Measurements from ENCODE around the gene CTNND2. TPM values are rescaled to one million over a fixed set of nuclear protein-coding genes. Genes with fewer than 3 reads are reported as not detected.

Gene CTNND2
- total RNA-seq, 1 experiment from 2014 or later: not detected

DNA sequence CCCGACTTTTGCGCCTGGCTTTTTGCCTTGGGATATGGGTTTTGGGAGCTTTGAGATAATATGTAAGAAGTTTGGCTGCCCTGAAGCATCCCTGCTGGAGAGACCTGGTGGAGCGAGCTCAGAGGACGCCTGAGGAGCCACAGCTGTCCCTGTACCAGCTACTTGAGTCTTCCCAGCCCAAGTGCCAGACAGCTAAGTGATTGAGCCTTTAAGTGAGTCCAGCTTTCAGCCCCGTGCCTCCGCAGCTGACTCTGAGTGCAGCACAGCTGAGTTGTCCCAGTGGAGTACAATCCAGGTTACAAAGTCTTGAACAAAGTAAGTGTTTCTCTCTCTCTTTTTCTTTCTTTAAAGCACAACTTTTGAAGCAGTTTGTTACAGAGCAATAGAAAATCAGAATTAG is 939.4 kb downstream of the CTNND2 start:
- Histone ChIP-seq H3K4me1 (ENCODE audit: insufficient read depth, low read length, poor library complexity, severe bottlenecking) (no peaks in the 10 kb centered on the region), H3K27ac (ENCODE audit: low read depth, low read length, poor library complexity, severe bottlenecking) (no peak overlapping the region), H3K27me3 (replicated peaks; ENCODE audit: insufficient read depth, low read depth, low read length, poor library complexity) (peaks cover 18% of the 10 kb centered on the region), H3K36me3 (ENCODE audit: insufficient read depth, low read length, poor library complexity, severe bottlenecking) (no peaks in the 10 kb centered on the region), H3K4me3 (ENCODE audit: low read depth, low read length, poor library complexity, severe bottlenecking) (no peak overlapping the region), H3K9me3 (ENCODE audit: low read depth, low read length, poor library complexity, severe bottlenecking) (no peaks in the 10 kb centered on the region)
- no TSS peak for BruUV-seq (replicated peaks)
- CTCF ChIA-PET: no interaction called here
- no peak for TF ChIP-seq EZH2 (IDR thresholded peaks at IDR 0.05; ENCODE audit: borderline replicate concordance, low read depth, low read length, poor library complexity, severe bottlenecking)
- TF ChIP-seq, protein P1, sequence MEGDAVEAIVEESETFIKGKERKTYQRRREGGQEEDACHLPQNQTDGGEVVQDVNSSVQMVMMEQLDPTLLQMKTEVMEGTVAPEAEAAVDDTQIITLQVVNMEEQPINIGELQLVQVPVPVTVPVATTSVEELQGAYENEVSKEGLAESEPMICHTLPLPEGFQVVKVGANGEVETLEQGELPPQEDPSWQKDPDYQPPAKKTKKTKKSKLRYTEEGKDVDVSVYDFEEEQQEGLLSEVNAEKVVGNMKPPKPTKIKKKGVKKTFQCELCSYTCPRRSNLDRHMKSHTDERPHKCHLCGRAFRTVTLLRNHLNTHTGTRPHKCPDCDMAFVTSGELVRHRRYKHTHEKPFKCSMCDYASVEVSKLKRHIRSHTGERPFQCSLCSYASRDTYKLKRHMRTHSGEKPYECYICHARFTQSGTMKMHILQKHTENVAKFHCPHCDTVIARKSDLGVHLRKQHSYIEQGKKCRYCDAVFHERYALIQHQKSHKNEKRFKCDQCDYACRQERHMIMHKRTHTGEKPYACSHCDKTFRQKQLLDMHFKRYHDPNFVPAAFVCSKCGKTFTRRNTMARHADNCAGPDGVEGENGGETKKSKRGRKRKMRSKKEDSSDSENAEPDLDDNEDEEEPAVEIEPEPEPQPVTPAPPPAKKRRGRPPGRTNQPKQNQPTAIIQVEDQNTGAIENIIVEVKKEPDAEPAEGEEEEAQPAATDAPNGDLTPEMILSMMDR (conservative IDR thresholded peaks at IDR 0.05; ENCODE audit: low read depth, low read length): no peak
- intact Hi-C loops (cut with micrococcal nuclease; ENCODE audit: unreplicated experiment): no loop called here
- POLR2A ChIA-PET (ENCODE audit: low non-redundant PET): no interaction called here
- no peak for DNase-seq (ENCODE audit: low spot score)

DNA sequence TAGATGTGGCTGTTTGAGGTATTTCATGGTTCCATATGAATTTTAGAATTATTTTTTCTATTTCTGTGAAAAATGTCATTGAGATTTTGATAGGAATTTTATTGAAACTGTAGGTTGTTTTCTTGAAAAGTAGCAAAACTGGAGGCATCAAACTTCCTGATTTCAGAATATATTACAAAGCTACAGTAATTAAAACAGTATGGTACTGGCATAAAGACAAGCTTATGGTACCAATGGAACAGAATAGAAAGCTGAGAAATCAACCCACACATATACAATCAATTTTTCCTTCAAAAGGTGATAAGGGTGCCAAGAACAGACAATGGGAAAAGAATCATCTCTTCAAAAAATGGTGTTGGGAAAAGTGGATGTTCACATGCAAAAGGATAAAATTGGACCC is 945.5 kb downstream of the CTNND2 start:
- ChIA-PET POLR2A (ENCODE audit: low non-redundant PET) (no interaction called here), CTCF (no interaction called here)
- Histone ChIP-seq H3K4me3 (ENCODE audit: low read depth, low read length, poor library complexity, severe bottlenecking) (no peak overlapping the region), H3K27me3 (replicated peaks; ENCODE audit: insufficient read depth, low read depth, low read length, poor library complexity) (peaks cover under 1% of the 10 kb centered on the region), H3K4me1 (ENCODE audit: insufficient read depth, low read length, poor library complexity, severe bottlenecking) (no peaks in the 10 kb centered on the region), H3K9me3 (ENCODE audit: low read depth, low read length, poor library complexity, severe bottlenecking) (no peaks in the 10 kb centered on the region), H3K36me3 (ENCODE audit: insufficient read depth, low read length, poor library complexity, severe bottlenecking) (no peaks in the 10 kb centered on the region), H3K27ac (ENCODE audit: low read depth, low read length, poor library complexity, severe bottlenecking) (no peak overlapping the region)
- DNase-seq (ENCODE audit: low spot score): no peak
- TF ChIP-seq, protein P1 (conservative IDR thresholded peaks at IDR 0.05; ENCODE audit: low read depth, low read length): no peak
- TF ChIP-seq EZH2 (IDR thresholded peaks at IDR 0.05; ENCODE audit: borderline replicate concordance, low read depth, low read length, poor library complexity, severe bottlenecking): no peak
- BruUV-seq (replicated peaks): no TSS peak
- intact Hi-C loops (cut with micrococcal nuclease; ENCODE audit: unreplicated experiment): no loop called here

DNA sequence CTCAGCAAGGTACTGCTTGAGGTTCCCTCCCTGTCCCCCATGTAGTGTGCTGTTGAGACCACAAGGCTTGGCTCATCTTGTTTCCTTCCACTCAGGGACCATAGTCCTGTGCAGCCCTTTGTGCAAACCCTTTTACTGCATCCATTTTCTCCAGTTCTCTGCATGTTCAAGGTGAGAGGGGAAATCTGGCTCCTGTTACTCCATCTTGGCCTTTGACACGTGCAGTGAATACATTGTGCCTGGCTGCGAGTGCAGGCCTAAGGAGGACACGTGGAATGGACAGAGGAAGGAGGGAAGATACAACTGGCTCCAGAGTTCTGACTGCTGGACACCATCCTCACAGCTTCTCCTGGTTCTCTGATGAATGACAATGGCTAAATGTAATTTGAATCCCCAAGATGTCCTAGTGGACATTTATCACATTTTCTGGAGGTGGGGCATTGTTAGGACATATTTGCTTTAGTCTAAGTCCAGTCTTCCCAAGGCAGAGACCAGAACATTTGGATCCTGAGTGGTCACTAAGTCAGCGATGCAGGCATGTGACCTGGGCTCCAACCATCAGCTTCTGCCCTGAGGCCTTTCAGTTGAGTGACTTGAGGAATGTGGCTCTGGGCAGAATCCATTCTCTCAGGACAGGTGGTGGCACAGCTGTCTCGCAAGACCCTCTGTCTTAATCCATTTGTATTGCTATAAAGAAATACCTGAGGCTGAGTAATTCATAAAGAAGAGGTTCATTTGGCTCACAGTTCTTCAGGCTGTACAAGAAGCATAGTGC is 954.2 kb downstream of the CTNND2 start:
- POLR2A ChIA-PET (ENCODE audit: low non-redundant PET): no interaction called here
- H3K4me3 ChIP-seq (ENCODE audit: low read depth, low read length, poor library complexity, severe bottlenecking): no peak overlapping the region
- no peak for DNase-seq (ENCODE audit: low spot score)
- BruUV-seq (replicated peaks): no TSS peak
- no peak for TF ChIP-seq EZH2 (IDR thresholded peaks at IDR 0.05; ENCODE audit: borderline replicate concordance, low read depth, low read length, poor library complexity, severe bottlenecking)
- TF ChIP-seq, protein P1 (conservative IDR thresholded peaks at IDR 0.05; ENCODE audit: low read depth, low read length): no peak
- H3K9me3 ChIP-seq (ENCODE audit: low read depth, low read length, poor library complexity, severe bottlenecking): no peaks in the 10 kb centered on the region
- H3K36me3 ChIP-seq (ENCODE audit: insufficient read depth, low read length, poor library complexity, severe bottlenecking): no peaks in the 10 kb centered on the region
- CTCF ChIA-PET: no interaction called here
- intact Hi-C loops (cut with micrococcal nuclease; ENCODE audit: unreplicated experiment): no loop called here
- H3K27ac ChIP-seq (ENCODE audit: low read depth, low read length, poor library complexity, severe bottlenecking): no peak overlapping the region
- no peaks in the 10 kb centered on the region for H3K4me1 ChIP-seq (ENCODE audit: insufficient read depth, low read length, poor library complexity, severe bottlenecking)
- H3K27me3 ChIP-seq (replicated peaks; ENCODE audit: insufficient read depth, low read depth, low read length, poor library complexity): no peaks in the 10 kb centered on the region

Measured in A673 (cell line).